Upper lobe of right lung (tissue), 1 donor: ENCODE measurements around the gene PPIL1. TPM values are rescaled to one million over a fixed set of nuclear protein-coding genes. Genes with fewer than 3 reads are reported as not detected.

Experiments used
- ATAC-seq: fragments of 200-7000 bp; cut with Tn5 transposase; one replicate; pipeline ENCODE4 v1.9.1; 2020; ENCODE audit warnings: mild to moderate bottlenecking, moderate library complexity
- DNase-seq: peaks from one replicate; pipeline ENCODE4 v3.0.0-alpha.2; 2020
- H3K27ac ChIP-seq: fragments of 200-600 bp; one replicate; pipeline ENCODE4 v1.8.0; 2022
- H3K27me3 ChIP-seq: fragments of 200-600 bp; one replicate; pipeline ENCODE4 v1.8.0; 2022; ENCODE audit warnings: mild to moderate bottlenecking
- H3K36me3 ChIP-seq: fragments of 200-600 bp; one replicate; pipeline ENCODE4 v1.8.0; 2022
- H3K4me1 ChIP-seq: fragments of 200-600 bp; one replicate; pipeline ENCODE4 v1.8.0; 2022
- H3K4me3 ChIP-seq: fragments of 200-600 bp; one replicate; pipeline ENCODE4 v1.8.0; 2022; ENCODE audit warnings: mild to moderate bottlenecking
- H3K9me3 ChIP-seq: fragments of 200-600 bp; one replicate; pipeline ENCODE4 v1.8.0; 2022
- intact Hi-C: fragments of 100-400 bp; cut with DNase I; formaldehyde crosslinking; loops from one replicate; pipeline ENCODE4 v1.11.0; 2022
- total RNA-seq: library from RNA; stranded (reverse); fragmentation: NEBNext Ultra II Directional; extraction: Animal tissue kit (Norgen Biotek cat#: 25700); gene quantifications from one replicate; pipeline ENCODE4 v1.2.1, GENCODE V29; 2021
- TF ChIP-seq, protein P1 (sequence below): fragments of 200-600 bp; IDR thresholded peaks from one replicate; pipeline ENCODE4 v1.8.0; 2022; ENCODE audit warnings: antibody characterized with exemption
- donor health status: DM: no; HTN: yes; CAD: no; lungs with severe emphysema.

The PPIL1 gene
- total RNA-seq, 1 donor from 2014 or later, result 15.7 TPM

DNA sequence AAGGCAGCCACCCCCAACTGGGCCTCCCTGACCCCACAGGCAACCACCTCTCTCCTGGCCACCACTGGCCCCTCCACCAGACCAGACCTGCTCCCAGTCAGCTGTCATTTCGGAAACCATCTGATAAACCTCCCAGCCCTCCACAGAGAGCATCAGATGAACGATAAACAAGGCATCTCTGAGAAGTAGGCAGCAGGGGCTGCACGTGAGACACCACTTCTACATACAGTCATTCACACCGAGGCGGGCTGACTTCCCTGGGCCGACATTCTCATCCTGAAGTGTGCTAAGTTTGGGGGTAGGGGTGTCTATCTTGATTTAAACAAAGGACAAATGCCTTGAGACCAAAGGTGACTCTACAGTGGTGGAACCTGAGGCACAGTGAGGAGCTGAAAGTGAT lies 49.2 kb downstream of the PPIL1 start:
- ATAC-seq, result no peak
- intact Hi-C loops, result no loop called here
- no peak overlapping the region for H3K27ac ChIP-seq

DNA sequence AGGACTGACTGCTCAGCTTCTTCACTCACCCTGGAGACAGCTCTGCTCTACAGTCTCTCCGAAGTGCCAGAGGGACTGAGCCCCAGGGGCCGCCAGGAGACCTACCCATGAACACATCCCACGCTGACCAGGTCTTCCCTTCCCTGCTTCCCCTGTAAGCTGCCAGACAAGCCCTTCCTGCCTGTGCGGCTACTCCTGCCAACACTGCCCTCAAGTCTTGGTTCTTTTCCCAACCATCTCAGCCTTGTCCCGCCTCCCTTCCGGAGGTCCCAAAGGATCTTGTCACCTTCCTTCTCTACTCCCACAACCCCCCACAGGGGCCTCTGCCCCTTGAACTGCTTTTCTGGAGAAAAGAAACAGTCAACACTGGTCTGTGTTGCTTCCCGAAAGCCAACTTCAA lies 50.4 kb downstream of the PPIL1 start:
- peaks cover 18% of the 10 kb centered on the region for H3K4me1 ChIP-seq
- H3K27ac ChIP-seq, result no peak overlapping the region
- ATAC-seq (no peak), DNase-seq (no peak)
- TF ChIP-seq, protein P1, sequence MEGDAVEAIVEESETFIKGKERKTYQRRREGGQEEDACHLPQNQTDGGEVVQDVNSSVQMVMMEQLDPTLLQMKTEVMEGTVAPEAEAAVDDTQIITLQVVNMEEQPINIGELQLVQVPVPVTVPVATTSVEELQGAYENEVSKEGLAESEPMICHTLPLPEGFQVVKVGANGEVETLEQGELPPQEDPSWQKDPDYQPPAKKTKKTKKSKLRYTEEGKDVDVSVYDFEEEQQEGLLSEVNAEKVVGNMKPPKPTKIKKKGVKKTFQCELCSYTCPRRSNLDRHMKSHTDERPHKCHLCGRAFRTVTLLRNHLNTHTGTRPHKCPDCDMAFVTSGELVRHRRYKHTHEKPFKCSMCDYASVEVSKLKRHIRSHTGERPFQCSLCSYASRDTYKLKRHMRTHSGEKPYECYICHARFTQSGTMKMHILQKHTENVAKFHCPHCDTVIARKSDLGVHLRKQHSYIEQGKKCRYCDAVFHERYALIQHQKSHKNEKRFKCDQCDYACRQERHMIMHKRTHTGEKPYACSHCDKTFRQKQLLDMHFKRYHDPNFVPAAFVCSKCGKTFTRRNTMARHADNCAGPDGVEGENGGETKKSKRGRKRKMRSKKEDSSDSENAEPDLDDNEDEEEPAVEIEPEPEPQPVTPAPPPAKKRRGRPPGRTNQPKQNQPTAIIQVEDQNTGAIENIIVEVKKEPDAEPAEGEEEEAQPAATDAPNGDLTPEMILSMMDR, result no peak
- H3K27me3 ChIP-seq, result no peaks in the 10 kb centered on the region
- intact Hi-C loops, result no loop called here
- H3K36me3 ChIP-seq, result no peaks in the 10 kb centered on the region
- no peaks in the 10 kb centered on the region for H3K9me3 ChIP-seq
- no peak overlapping the region for H3K4me3 ChIP-seq

More for the DNA sequence above, 49.2 kb downstream of the PPIL1 start:
- Histone ChIP-seq H3K4me3 (no peak overlapping the region), H3K36me3 (no peaks in the 10 kb centered on the region), H3K27me3 (no peaks in the 10 kb centered on the region), H3K9me3 (no peaks in the 10 kb centered on the region), H3K4me1 (peaks cover 26% of the 10 kb centered on the region)
- TF ChIP-seq, protein P1, result no peak
- no peak for DNase-seq

DNA sequence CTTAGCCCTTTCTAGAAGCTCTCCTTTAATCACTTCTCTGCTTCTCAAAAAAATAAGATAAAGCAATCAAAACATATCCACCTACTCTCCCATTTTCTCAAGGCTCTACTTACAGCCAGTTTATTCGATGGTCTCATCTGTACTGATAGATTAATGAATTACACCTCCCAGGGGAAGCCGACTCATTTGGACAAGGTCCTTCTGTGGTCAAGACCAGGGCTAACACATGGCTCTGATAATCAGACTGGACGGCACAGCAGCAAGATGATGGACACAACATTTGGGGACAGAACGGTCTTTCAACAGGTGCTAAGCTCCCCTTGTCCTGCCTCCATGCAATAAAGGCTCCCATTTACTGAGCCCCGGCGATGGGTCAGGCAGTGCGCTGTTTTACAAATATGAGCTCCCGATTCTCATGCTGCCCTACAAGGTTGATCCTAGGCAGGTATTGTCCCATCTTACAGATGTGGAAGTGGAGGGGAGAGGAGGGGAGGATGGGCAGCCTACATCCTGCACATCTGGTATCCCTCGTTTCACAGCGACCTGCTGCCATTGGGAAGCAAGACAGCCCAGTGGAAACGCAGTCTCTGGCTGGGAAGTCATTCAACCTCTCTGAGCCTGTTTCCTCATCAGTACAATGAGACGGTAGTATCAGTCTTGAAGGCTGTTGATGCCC lies 51.0 kb downstream of the PPIL1 start:
- Histone ChIP-seq H3K27ac (no peak overlapping the region), H3K4me1 (peaks cover 18% of the 10 kb centered on the region), H3K36me3 (no peaks in the 10 kb centered on the region), H3K4me3 (no peak overlapping the region), H3K27me3 (no peaks in the 10 kb centered on the region), H3K9me3 (no peaks in the 10 kb centered on the region)
- DNase-seq (no peak), ATAC-seq (no peak)
- TF ChIP-seq, protein P1, result no peak
- intact Hi-C loops, result no loop called here

DNA sequence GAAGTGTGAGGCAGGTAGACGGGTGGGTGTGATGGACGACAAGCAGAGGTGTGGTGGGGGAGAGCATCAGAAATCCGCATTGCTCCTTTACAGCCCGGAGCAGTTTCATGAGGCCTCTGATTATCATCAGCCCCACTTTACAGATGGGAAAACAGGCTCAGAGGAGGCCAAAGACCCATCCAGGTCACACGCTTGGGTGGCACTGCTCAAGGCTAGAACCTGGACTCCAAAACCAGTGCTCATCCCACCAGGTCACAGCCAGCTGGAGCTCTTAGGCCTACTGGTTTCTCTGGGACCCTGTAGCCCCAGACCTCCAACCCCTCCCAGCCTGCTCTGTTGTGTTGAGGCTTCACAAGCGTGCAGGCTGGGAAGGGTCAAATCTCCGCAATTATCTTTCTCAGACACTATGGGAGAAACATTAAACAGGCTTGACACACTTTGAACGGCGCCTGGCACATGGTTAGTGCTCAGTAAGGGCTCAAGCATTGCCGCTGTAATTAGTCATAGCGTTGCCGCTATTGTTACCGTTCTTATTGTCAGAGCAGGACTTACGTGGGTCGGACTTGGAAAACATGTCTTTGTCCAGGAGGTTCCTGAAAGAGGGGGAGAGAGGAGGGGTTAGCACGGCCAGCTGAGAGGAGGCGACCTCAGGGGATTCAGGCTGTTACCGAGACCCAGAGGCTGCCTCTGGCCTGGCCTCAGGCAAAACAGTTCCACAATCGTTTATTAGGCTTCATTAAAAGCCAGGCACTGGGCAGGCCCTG lies 51.9 kb downstream of the PPIL1 start:
- DNase-seq (no peak), ATAC-seq (no peak)
- no peaks in the 10 kb centered on the region for H3K27me3 ChIP-seq
- H3K9me3 ChIP-seq, result no peaks in the 10 kb centered on the region
- H3K27ac ChIP-seq, result no peak overlapping the region
- TF ChIP-seq, protein P1, result no peak
- no peak overlapping the region for H3K4me3 ChIP-seq
- H3K4me1 ChIP-seq, result peaks cover 13% of the 10 kb centered on the region
- intact Hi-C loops, result no loop called here
- H3K36me3 ChIP-seq, result no peaks in the 10 kb centered on the region

DNA sequence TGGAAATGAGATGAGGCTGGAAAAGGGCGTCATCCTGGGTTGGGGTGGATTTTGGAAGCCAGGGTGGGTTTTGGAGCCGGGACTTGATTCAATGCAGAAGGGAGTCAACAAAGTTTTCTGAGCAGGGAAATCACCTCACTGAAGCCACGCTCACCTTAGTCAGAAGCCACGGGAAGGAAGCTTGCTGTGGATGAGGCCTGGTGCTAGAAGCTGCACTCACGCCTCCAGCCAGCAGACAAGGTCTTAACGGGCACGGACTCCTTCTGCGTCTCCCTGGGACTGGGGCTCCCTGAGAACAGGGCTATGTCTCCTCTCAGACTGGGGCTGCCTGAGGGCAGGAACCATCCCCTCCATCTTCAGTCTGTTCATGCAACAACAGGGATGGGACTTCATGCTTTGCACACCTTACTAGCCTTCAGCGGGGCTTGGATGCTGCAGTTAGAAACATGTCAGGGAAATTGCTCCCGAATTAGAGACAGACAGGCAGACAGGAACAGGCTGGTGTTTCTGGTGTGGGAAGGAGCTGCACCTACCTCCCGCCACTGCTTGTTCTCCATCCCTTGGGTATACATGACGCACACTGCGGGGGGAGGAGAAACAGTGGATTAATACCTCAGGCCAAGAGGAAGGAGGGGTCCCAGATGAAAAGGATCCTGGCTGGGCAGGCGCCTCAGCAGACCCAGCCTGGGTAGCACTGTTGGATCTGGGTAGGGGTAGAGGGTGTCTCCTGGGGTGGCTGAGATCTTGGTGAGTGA lies 52.8 kb downstream of the PPIL1 start:
- H3K4me3 ChIP-seq, result no peak overlapping the region
- H3K27me3 ChIP-seq, result no peaks in the 10 kb centered on the region
- H3K36me3 ChIP-seq, result no peaks in the 10 kb centered on the region
- DNase-seq, result no peak
- H3K4me1 ChIP-seq, result peaks cover 5% of the 10 kb centered on the region
- H3K27ac ChIP-seq, result no peak overlapping the region
- ATAC-seq, result no peak
- H3K9me3 ChIP-seq, result no peaks in the 10 kb centered on the region
- TF ChIP-seq, protein P1, result no peak
- intact Hi-C loops, result no loop called here
